Measurements from ENCODE around the gene CD320.

DNA sequence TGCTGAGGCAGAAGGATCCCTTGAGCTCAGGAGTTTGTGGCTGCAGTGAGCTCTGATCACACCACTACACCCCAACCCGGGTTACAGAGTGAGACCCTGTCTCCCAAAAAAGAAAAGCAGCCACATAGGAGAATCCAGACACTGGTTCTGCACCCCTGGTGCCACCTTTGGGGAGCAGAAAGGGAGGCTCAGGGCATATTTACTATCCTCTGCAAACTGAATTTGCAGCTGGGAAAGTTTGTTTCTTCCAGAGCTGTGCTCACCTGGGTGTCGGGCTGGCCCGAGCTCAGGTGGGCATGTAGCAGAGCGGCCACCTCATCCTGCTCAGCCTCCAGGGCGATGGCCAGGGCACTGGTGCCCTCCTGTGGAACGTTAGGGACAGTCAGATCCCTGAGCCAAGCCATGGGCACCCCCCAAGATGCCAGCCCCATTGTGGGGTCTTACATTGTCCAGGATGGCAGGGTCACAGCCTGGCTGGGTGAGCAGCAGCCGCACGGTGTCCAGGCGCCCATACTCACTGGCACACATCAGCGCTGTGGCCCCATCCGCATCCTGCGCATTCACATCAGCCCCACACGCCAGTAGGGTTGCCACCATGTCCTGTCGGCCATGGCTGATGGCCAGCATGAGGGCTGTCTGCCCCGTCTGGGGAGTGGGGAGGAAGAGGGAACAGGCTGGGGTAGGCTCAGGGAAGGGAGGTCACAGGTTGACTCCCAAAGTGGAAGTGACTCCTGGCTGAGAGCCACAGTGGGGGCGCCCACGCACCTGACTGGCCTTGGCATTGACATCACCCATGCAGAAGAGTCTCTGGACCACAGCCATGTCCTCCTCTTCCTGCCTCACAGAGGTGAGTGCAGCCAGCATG is 16.3 kb upstream of the CD320 start:
- TF ChIP-seq EZH2 (IDR thresholded peaks at IDR 0.05; ENCODE audit: insufficient read depth, poor library complexity, severe bottlenecking): no peak
- TF ChIP-seq EZH2phosphoT487 (IDR thresholded peaks at IDR 0.05; ENCODE audit: insufficient read depth, low read depth): no peak
